ENCODE measurements around the gene IFT43.

Gene IFT43

DNA sequence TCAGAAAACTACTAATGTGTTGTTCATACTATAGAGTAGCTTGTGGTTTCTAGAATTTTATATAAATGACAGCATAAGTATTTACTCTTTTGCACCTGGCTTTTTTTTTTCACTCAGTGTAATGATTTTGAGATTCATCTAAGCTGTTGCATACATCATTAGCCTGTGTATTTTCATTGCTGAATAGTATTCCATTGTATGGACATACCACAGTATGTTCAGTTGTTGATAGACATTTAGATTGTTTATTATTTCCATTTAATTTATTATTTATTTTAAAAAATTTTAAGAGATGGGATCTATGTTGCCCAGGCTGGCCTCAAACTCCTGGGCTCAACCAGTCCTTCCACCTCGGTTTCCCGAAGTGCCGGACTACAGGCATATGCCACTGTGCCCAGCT, 80.0 kb downstream of the IFT43 start:
- DNase-seq (ENCODE audit: low read depth, low spot score), result no peak
- no peak overlapping the region for H3K27ac ChIP-seq

DNA sequence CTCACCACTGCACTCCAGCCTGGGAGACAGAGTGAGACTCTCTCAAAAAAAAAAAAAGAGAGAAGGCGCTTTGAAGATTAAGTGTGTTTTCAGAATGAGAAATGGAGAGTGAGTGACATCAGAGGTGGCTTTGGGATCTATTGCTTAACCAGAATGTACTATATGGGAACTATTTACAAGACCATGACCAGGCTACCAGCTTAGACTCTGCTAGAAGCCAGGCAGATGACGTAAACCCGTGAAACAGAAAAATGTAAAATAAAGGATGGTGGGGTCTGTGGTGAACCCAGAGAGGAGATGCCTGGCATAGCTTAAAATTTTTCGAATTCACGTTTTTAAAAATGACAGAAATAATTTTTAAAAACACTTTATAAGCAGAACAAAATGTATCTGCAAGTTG, 82.0 kb downstream of the IFT43 start:
- no peak for DNase-seq (ENCODE audit: low read depth, low spot score)
- H3K27ac ChIP-seq, result no peak overlapping the region

DNA sequence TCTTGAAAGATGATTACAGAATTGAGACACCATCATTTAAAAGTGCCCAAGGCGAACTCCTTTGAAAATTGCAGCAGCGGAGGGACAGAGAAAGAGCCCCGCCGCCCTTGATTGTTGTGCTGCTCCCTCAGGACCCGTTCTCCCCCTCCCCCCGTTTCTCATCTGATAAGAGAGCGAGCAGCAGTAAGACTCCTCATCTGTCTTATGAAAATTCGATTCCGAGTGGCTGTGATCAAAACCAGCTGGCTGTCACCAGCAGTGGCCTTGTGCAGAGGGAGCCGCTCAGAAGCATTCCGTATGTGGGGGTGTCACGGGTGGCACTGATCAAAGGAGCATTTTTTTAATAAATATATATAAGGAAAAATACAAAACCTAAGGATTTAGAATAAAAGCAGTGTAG, 88.2 kb downstream of the IFT43 start:
- DNase-seq (ENCODE audit: low read depth, low spot score), result no peak
- no peak overlapping the region for H3K27ac ChIP-seq

DNA sequence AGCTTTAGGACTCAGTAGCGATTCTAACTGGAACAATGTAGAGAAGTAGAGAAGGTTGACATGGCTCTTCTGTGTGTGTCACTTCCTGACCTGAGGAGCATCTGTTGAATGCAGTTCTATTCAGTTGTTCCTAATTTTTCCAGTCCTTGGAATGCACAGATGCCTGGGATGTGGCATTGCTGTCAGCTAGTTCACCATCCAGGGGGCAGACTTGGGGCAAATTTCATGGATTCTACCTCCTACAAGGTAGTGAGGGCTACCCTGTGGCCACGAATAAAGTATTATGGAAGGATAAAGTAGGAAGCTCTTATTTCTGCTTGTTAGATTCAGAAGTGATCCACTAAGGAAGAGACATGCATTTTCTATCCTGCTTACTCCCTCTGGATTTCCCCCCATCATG, 91.8 kb downstream of the IFT43 start:
- no peak for DNase-seq (ENCODE audit: low read depth, low spot score)
- no peak overlapping the region for H3K27ac ChIP-seq

DNA sequence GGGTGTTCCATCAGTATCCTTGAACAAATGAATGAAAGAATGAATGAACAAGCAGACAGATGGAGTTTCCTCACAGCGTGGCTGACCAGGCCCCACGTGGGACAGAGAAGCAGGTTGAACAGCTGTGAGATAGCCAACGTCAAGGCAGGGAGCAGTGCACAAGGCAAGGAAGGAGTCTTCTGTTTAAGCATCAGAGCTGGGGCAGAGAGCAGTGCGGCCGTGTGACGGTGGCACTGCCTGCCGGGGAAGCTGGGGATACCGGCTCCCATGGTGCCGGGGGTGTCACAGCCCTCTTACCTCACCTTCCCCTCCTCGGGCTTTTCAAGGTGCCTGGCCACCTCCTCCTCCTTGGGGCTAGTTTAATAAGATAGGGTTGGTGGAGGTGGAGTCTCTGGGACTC, 92.9 kb downstream of the IFT43 start:
- no peak for DNase-seq (ENCODE audit: low read depth, low spot score)
- no peak overlapping the region for H3K27ac ChIP-seq

DNA sequence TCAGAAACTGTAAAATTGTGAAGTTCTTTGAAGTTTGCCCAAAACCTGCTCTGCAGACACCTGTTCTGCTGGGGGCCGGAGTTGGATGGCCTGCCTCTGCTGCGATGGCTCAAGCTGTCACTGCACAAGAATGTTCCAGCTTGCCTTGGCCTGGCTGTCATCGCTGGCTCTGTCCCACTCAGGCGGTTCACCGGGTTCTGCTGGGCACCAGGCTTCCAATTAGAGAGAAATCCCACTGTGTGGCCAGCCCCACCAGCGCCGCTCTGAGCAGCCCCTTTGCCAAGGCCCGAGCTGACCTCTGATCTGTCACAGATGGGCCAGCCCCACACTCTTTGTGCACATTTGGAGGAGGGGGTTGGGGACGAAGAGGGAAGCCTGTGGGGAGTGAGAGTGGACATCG, 94.5 kb downstream of the IFT43 start:
- H3K27ac ChIP-seq, result no peak overlapping the region
- no peak for DNase-seq (ENCODE audit: low read depth, low spot score)

DNA sequence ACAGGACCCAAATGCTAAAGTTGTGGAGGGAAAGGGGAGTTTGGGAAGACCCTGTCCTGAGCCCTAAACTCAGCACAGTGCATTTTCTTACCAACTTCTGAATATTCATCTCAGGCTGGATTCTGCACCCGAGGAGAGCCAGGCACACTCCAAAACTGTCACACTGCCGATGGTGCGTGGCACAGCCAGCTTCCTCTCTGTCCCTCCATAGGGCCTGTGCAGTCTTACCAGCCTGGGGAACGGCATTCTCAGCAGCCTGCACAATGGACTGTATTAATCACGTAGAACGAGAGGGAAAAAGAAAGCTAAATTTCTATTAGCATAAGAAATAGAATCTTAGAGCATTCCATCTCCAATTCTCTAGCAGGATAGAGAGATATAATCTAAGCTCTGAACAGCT, 94.9 kb downstream of the IFT43 start:
- no peak for DNase-seq (ENCODE audit: low read depth, low spot score)
- H3K27ac ChIP-seq, result no peak overlapping the region

DNA sequence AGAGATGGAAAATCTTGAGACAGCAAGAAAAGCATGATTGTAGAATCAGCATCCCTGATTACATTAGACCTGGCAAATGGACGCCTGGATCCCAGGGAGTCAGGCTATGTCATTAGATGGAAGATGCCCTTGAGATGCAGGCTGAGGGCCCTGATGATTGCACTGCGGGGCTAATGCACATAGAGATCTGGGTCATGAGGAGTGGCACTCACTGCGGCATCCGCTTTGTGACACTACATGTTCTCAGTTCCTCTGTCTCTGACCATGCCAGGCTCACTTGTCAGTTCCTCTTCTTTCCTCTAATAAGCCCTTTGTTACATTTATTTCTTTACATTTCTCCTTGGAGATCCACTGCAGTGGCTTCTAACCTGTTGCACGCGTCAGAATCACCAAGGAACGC, 96.1 kb downstream of the IFT43 start:
- H3K27ac ChIP-seq, result no peak overlapping the region
- no peak for DNase-seq (ENCODE audit: low read depth, low spot score)

DNA sequence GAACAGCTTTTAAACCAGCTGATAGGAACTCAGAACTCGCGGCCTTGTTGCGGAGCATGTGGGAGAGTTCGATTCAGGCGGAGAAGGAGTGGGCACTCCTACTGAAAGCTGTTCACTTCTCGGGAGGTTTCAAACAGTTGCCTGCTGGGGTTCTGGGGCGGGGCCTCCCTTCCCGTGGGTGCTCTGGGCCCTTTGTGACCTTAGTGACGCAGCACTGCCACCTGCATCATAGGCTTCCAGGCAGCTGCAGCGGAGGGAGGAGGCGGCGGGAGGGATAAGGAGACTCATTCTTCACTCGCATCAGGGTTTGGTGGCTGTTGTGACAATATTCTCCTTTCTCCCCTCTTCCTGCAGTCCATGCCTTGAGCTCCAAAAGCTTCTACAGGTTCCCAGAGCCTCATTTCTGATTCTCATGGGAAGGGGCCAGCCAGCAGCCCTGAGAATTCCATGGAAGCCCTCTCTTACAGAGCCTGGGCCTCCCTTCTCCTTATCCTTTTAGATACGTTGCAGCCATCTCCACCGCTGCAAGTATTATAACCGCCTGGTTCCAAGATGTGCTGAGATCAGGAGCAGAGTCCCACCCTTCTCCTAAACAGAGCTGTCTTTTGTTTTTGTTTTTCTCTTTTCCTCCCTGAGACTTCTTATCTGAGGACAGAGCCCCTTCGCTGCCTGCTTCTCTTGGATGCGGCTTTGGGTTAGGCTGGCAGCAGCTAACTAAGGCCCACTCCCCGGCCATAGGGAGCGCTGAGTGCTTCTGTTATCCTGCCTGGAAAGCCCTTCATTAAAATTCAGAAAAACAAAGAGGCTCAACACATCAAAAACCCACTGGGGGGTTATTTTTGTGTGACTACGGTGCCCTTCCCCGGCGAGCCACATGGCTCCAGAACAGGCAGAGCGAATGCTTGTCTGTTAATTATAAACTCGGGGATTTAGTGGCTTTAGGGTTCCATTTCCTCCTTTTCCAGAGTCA, 98.5 kb downstream of the IFT43 start:
- H3K27ac ChIP-seq, result no peak overlapping the region
- no peak for DNase-seq (ENCODE audit: low read depth, low spot score)

DNA sequence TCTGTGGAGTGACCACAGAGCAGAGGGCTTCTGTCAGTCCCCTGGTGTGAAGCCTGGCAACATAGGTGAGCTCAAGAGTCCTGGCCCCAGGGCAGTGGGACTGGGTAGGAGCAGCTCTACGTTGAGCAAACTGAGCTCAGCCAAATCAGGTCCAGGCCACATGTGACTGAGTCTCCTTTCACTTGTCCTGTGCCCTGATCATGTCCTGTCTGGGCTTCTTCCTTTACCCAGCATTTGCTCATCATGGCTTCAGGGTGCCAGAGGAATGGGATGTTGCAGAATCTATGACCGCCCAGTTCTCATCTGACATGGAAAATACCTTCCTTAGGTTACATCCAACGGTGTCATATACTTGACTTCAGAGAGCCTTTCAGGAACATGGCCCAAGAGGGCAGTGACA, 99.8 kb downstream of the IFT43 start:
- no peak for DNase-seq (ENCODE audit: low read depth, low spot score)
- H3K27ac ChIP-seq, result no peak overlapping the region

DNA sequence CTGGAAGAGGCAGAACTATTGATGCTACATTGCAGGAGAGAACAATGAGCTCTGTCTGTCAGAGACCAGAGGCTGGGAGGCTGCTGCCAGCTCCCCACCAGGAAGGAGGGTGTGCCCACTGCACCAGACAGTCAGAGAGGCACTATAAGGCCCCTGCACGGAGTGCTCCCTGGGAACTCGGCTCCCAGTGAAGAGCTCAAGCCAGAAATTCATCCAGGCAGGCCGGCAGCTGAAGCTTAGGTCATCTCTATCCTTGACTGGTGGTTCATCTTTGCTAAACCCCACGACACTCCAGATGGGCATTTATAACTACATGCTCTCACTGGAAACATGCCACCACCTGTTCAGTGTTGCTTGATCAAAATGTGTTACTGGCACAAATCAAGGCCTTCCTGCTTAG, 101.1 kb downstream of the IFT43 start:
- H3K27ac ChIP-seq, result no peak overlapping the region
- no peak for DNase-seq (ENCODE audit: low read depth, low spot score)

DNA sequence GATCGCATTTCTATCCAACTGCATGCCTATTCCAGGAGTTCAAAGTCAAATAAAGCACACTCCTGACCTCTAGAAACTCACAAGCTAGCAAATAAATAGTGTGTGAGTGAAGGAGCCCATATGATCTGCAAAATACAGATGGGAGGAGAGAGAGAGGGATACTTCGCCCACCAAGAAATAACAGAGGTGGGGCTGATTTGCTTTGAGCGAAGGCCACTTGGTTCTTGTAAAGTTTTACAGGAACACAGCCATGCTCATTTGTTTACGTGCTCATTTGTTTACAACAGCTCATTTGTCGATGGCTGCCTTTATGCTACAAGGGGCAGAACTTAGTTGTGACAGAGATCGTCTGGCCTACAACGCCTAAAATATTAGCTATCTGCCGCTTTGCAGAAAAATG, 102.8 kb downstream of the IFT43 start:
- no peak for DNase-seq (ENCODE audit: low read depth, low spot score)
- H3K27ac ChIP-seq, result no peak overlapping the region

DNA sequence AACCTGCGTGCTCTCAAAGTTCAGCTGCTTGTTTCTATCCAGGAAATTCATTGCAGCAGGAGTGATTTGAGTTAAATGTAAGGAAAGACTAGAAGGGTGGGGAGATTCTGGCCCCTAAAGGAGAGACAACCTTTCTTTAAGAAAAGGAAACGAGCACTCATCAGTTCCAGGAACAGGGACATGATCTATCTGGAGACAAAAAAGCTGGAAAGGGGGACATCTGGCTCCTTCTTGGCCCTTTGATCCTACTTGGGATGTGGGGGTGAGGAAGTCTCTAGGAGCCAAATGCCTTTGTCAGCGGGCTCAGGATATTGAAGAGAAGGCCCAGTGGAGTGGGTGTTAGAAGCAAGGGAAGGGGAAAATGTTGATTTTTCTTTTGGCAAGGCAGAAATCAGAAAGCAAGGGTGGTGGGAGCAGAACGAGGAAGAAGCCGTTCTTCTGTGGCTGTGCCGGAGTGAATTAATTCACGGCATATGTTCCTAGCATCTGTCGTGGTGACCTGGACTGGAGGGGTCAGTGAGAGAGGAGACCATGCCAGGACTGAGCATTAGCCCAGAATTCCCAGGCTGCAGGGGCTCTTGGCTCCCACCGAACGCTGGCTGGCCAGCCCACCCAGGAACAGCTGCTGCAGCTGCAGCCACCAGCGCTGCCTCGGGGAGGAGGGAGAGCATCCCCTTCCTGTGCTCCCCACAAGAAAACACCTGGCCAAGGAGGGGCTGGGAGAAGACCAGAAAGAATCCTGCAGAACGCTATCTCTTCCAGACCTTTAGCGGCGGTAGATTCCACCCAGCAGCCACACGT, 103.4 kb downstream of the IFT43 start:
- DNase-seq (ENCODE audit: low read depth, low spot score), result no peak

DNA sequence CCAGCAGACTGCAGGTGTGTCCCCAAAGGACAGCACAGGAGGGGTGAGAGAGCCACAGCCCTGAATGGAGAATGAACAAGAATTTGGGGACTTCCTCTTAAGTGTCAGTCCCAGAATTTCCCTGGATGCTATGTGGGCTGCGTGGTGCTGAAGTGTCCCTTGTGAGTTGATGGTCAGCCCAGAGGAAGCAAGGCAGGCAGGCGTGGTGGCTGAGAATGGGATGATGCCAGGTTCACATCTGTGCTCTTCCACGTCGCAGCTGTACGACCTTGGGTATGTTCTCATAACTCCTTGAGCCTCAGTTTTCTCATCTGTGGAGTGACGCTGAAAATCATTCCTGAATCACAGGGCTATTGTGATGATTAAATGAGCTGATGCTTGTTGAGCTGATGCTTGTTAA, 104.0 kb downstream of the IFT43 start:
- no peak for DNase-seq (ENCODE audit: low read depth, low spot score)
- H3K27ac ChIP-seq, result no peak overlapping the region

More for the DNA sequence above, 103.4 kb downstream of the IFT43 start:
- no peak overlapping the region for H3K27ac ChIP-seq

DNA sequence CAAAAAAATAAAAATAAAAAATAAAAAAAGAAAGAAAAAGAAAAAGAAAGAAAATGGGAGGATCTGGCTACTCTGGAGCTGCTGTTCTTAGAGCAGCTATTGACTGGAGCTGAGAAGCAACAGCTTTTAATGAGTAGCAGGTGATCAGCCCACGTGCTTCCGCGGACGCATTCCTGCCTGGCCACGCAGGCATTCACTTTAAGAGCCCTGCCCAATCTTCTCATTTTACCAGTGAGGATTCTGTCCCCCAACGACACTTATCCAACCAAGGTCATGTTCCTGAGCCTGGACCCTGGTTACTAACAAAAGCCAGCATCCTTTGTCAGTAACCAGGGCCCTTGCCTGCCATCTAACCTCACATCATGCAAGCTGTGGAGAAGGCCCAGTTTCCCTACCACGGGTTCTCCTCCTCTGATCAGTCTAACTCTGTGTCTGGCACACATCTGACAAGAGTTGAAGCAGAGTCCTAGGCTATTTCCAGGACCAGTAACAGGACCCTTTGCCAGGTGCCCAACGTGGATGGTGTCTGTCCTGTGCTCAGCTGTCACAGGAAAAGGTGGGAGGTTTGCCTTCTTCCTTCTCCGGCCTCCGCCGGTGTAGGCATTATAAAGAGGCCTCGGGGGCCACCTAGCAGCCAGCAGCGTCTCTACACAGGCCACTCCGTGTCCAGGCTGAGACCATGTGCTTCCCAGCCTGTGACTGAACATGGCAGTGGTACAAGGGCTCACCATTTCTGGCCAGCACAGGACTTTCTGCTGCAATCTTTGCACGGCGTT, 105.2 kb downstream of the IFT43 start:
- no peak overlapping the region for H3K27ac ChIP-seq
- DNase-seq (ENCODE audit: low read depth, low spot score), result no peak

DNA sequence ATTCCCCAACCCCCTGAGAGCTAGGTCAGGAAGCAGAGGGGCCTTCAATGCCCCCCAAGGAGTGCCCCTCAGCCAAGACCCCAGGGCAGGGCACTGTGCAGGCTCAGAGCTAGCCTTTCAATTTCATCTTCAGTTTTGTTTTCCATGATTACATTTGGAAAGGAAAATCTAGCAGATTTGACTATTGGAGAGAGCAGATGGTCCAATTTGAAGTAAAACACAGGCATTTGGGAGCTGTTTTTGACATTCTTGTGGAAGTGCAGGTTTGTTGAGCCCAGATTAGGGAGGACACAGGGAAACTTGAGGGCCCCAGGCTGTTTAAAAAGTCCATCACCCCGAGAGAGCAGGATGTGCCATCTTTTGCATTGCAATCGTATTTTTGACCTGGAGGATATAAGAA, 107.5 kb downstream of the IFT43 start:
- no peak for DNase-seq (ENCODE audit: low read depth, low spot score)
- H3K27ac ChIP-seq, result no peak overlapping the region

DNA sequence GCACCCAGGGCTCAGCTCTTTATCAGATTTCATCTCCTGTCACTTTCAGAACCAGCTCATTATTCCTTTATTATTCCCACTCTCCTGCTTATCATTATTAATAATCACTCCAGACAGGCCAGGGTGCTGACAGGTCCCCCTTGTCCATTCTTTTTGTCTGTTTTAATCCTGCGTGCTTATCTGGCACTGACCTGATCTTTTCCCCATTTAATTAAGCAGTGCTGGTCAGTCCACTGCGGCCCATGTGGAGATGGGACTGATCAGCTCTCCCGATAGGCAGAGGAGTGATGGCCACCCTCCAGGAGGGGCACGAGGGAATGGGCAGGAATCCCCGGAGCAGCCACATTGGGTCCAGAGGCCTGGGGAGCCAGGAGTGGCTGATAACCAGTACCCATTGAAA, 110.7 kb downstream of the IFT43 start:
- H3K27ac ChIP-seq, result no peak overlapping the region
- DNase-seq (ENCODE audit: low read depth, low spot score), result no peak

DNA sequence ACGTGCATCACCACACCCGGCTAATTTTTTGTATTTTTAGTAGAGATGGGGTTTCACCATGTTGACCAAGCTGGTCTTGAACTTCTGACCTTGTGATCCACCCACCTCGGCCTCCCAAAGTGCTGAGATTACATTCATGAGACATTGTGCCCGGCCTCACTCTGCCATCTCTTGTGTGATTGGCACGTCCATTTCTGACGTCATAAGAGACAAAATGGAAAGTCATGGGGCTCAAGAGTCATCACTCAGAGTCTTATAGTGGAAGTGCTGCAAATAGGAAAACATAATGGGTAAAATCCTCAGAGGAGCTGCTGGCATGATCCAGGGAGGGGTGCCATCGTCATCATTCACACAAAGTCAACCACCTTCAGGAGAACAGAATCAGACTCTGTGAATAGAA, 112.0 kb downstream of the IFT43 start:
- DNase-seq (ENCODE audit: low read depth, low spot score), result no peak
- H3K27ac ChIP-seq, result no peak overlapping the region

DNA sequence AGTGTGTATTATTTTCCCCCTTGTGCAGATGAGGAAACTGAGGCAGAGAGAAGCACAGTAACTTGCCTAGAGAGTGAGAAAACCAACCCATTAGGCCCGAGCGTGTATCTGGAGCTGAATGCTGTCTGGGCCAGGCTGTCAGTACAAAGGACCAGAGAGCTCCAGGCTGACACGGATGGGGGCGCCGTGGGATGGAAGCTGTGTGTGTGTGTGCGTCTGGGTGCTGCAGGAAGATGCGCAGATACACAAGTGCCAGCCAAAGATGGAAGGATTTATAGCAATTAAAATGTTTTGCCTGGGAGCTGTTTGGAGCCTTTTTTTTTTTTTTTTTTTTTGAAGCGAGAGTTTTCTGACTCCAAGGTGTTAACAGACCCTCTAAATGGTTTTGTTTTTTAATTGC, 112.5 kb downstream of the IFT43 start:
- no peak for DNase-seq (ENCODE audit: low read depth, low spot score)
- no peak overlapping the region for H3K27ac ChIP-seq

DNA sequence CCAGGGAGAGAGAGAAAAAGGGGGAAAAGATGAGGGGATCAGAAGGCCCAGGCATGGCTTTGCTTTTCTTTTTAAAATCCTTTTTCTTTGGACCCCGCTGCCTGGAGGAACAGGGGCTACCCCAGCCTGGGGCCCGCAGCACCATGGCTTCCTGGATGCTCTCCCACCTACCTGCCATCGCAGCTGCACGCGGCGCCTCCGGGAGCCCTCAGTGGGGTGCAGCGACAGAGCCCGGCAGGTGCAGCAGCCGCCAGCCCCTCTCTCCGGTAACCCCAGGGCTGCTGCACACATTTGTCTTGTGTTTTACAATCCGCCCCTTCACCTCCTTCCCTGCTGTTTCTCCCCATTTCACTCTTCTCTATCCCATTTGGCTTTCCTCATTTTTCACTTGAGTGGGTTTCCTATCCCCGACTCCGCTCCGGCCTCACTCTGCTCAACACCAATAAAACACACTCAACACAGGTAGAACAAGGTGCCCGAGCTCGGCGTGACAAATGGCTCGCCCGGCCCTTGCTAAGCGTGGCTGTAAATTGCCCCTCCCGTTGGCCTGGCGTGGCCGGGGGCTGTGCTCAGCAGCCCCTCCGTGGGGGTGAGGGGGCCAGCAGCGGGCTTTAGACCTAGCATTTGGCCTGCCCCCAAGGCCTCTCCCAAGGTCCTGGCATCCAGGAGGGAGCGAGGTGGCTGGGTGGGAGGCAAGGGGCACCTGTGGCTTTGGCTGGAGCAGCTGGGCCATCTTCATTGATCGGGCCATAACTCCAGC, 113.5 kb downstream of the IFT43 start:
- no peak overlapping the region for H3K27ac ChIP-seq
- DNase-seq (ENCODE audit: low read depth, low spot score), result no peak

Data from epithelial cell of prostate (primary cell).